ENCODE measurements around the gene CPT1B. TPM values are rescaled to one million over a fixed set of nuclear protein-coding genes. Genes with fewer than 3 reads are reported as not detected.

Gene CPT1B
- total RNA-seq, 1 donor from 2014 or later: 32.7 TPM

GRCh38 chr22:50612528-50613221 lies 34.4 kb upstream of the CPT1B start:
- H3K27me3 Mint-ChIP-seq (ENCODE audit: low read depth, unreplicated experiment): peaks cover 55% of the 10 kb centered on the region
- no peaks in the 10 kb centered on the region for H3K36me3 Mint-ChIP-seq (ENCODE audit: low read depth, unreplicated experiment)
- H3K9me3 ChIP-seq (ENCODE audit: insufficient read depth, low read depth, low read length): no peaks in the 10 kb centered on the region
- no peaks in the 10 kb centered on the region for H4K20me1 ChIP-seq (ENCODE audit: insufficient read depth, low read length)
- no peak for TF ChIP-seq EZH2 (IDR thresholded peaks at IDR 0.05; ENCODE audit: insufficient read depth, low read length)
- TF ChIP-seq CTCF (IDR thresholded peaks at IDR 0.05; ENCODE audit: insufficient read depth, low read depth, low read length): no peak
- no peak overlapping the region for H2AFZ ChIP-seq (ENCODE audit: low read depth, low read length)
- no peaks in the 10 kb centered on the region for H3K9me3 Mint-ChIP-seq (ENCODE audit: unreplicated experiment)
- H3K79me2 ChIP-seq (ENCODE audit: insufficient read depth, low read length): no peaks in the 10 kb centered on the region
- H3K4me3 Mint-ChIP-seq (ENCODE audit: unreplicated experiment): no peak overlapping the region
- no peak overlapping the region for H3K4me3 ChIP-seq (ENCODE audit: insufficient read depth, low read depth, low read length)
- no peak for FAIRE-seq
- H3K4me1 Mint-ChIP-seq (ENCODE audit: low read depth, unreplicated experiment): no peaks in the 10 kb centered on the region
- H3K27ac ChIP-seq (ENCODE audit: low read depth, low read length): no peak overlapping the region
- H3K27me3 ChIP-seq (ENCODE audit: insufficient read depth, low read length): peaks cover 7% of the 10 kb centered on the region
- no peaks in the 10 kb centered on the region for H3K36me3 ChIP-seq (ENCODE audit: insufficient read depth, low read length)
- H3K4me2 ChIP-seq (ENCODE audit: low read length): no peak overlapping the region
- H3K4me1 ChIP-seq (ENCODE audit: insufficient read depth, low read length): no peaks in the 10 kb centered on the region
- H3K27ac Mint-ChIP-seq (ENCODE audit: unreplicated experiment): no peak overlapping the region
- no peak overlapping the region for H3K9ac ChIP-seq (ENCODE audit: low read length)
- DNase-seq (ENCODE audit: low read depth): no peak

GRCh38 chr22:50612168-50612527 lies 33.9 kb upstream of the CPT1B start:
- no peaks in the 10 kb centered on the region for H3K4me1 ChIP-seq (ENCODE audit: insufficient read depth, low read length)
- no peaks in the 10 kb centered on the region for H4K20me1 ChIP-seq (ENCODE audit: insufficient read depth, low read length)
- H3K27me3 Mint-ChIP-seq (ENCODE audit: low read depth, unreplicated experiment): peaks cover 60% of the 10 kb centered on the region
- FAIRE-seq (no peak), DNase-seq (ENCODE audit: low read depth) (no peak)
- TF ChIP-seq CTCF (IDR thresholded peaks at IDR 0.05; ENCODE audit: insufficient read depth, low read depth, low read length) (no peak), EZH2 (IDR thresholded peaks at IDR 0.05; ENCODE audit: insufficient read depth, low read length) (no peak)
- H3K4me3 Mint-ChIP-seq (ENCODE audit: unreplicated experiment): no peak overlapping the region
- no peak overlapping the region for H3K9ac ChIP-seq (ENCODE audit: low read length)
- H3K27ac ChIP-seq (ENCODE audit: low read depth, low read length): no peak overlapping the region
- no peak overlapping the region for H3K27ac Mint-ChIP-seq (ENCODE audit: unreplicated experiment)
- no peaks in the 10 kb centered on the region for H3K79me2 ChIP-seq (ENCODE audit: insufficient read depth, low read length)
- no peaks in the 10 kb centered on the region for H3K9me3 ChIP-seq (ENCODE audit: insufficient read depth, low read depth, low read length)
- H3K4me3 ChIP-seq (ENCODE audit: insufficient read depth, low read depth, low read length): no peak overlapping the region
- no peaks in the 10 kb centered on the region for H3K36me3 Mint-ChIP-seq (ENCODE audit: low read depth, unreplicated experiment)
- peaks cover 2% of the 10 kb centered on the region for H3K9me3 Mint-ChIP-seq (ENCODE audit: unreplicated experiment)
- peaks cover 11% of the 10 kb centered on the region for H3K27me3 ChIP-seq (ENCODE audit: insufficient read depth, low read length)
- no peaks in the 10 kb centered on the region for H3K36me3 ChIP-seq (ENCODE audit: insufficient read depth, low read length)
- H3K4me2 ChIP-seq (ENCODE audit: low read length): no peak overlapping the region
- no peak overlapping the region for H2AFZ ChIP-seq (ENCODE audit: low read depth, low read length)
- H3K4me1 Mint-ChIP-seq (ENCODE audit: low read depth, unreplicated experiment): no peaks in the 10 kb centered on the region

GRCh38 chr22:50611341-50612060 lies 33.3 kb upstream of the CPT1B start:
- DNase-seq (ENCODE audit: low read depth) (no peak), FAIRE-seq (no peak)
- no peak overlapping the region for H3K4me3 Mint-ChIP-seq (ENCODE audit: unreplicated experiment)
- no peaks in the 10 kb centered on the region for H3K4me1 Mint-ChIP-seq (ENCODE audit: low read depth, unreplicated experiment)
- peaks cover 64% of the 10 kb centered on the region for H3K27me3 Mint-ChIP-seq (ENCODE audit: low read depth, unreplicated experiment)
- Histone ChIP-seq H3K9me3 (ENCODE audit: insufficient read depth, low read depth, low read length) (no peaks in the 10 kb centered on the region), H3K4me2 (ENCODE audit: low read length) (no peak overlapping the region), H2AFZ (ENCODE audit: low read depth, low read length) (no peak overlapping the region), H3K27me3 (ENCODE audit: insufficient read depth, low read length) (peaks cover 11% of the 10 kb centered on the region), H3K4me3 (ENCODE audit: insufficient read depth, low read depth, low read length) (no peak overlapping the region), H3K36me3 (ENCODE audit: insufficient read depth, low read length) (no peaks in the 10 kb centered on the region), H3K79me2 (ENCODE audit: insufficient read depth, low read length) (no peaks in the 10 kb centered on the region), H3K4me1 (ENCODE audit: insufficient read depth, low read length) (no peaks in the 10 kb centered on the region), H3K9ac (ENCODE audit: low read length) (no peak overlapping the region), H4K20me1 (ENCODE audit: insufficient read depth, low read length) (no peaks in the 10 kb centered on the region), H3K27ac (ENCODE audit: low read depth, low read length) (no peak overlapping the region)
- H3K27ac Mint-ChIP-seq (ENCODE audit: unreplicated experiment): no peak overlapping the region
- peaks cover 2% of the 10 kb centered on the region for H3K9me3 Mint-ChIP-seq (ENCODE audit: unreplicated experiment)
- TF ChIP-seq EZH2 (IDR thresholded peaks at IDR 0.05; ENCODE audit: insufficient read depth, low read length) (no peak), CTCF (IDR thresholded peaks at IDR 0.05; ENCODE audit: insufficient read depth, low read depth, low read length) (no peak)
- no peaks in the 10 kb centered on the region for H3K36me3 Mint-ChIP-seq (ENCODE audit: low read depth, unreplicated experiment)
